Tibial artery (tissue), 4 donors: Measurements from ENCODE around the gene HELZ2.

ENCODE experiments used
- DNase-seq, 2 donors: peaks; one replicate each; pipeline ENCODE4 v3.0.0-alpha.2; 2019
- H3K27ac ChIP-seq, 2 donors: fragments of 200-600 bp; sonication (generic) in 1 of 2; 1 replicate in 1 of 2; 2 replicates in 1 of 2; pipeline ENCODE4 v1.5.1; 2018 to 2019; ENCODE audit warnings: mild to moderate bottlenecking in 1 of 2
- H3K27me3 ChIP-seq, 2 donors: fragments of 200-600 bp; sonication (generic) in 1 of 2; one replicate each; pipeline versions ENCODE4 v1.5.1 to v1.6.0; 2016 to 2019
- H3K36me3 ChIP-seq, 3 donors: fragments of 200-600 bp; sonication (generic) in 2 of 3; one replicate each; pipeline ENCODE4 v1.5.1; 2016 to 2019; ENCODE audit warnings: mild to moderate bottlenecking in 2 of 3
- H3K4me1 ChIP-seq, 4 donors: fragments of 200-600 bp; sonication (generic) in 2 of 4; 1 replicate in 3 of 4; 2 replicates in 1 of 4; pipeline ENCODE4 v1.5.1; 2016 to 2019
- H3K4me3 ChIP-seq, 2 donors: fragments of 200-600 bp; sonication (generic) in 1 of 2; 1 replicate in 1 of 2; 2 replicates in 1 of 2; pipeline ENCODE4 v1.5.1; 2018 to 2019; ENCODE audit warnings: mild to moderate bottlenecking in 2 of 2
- H3K9me3 ChIP-seq, 3 donors: fragments of 200-600 bp; sonication (generic) in 1 of 3; one replicate each; pipeline ENCODE4 v1.5.1; 2016 to 2019
- CTCF ChIP-seq, 2 experiments: fragments of 200-600 bp in 1 of 2; fragments of 450-650 bp in 1 of 2; IDR thresholded peaks; one replicate each; pipeline ENCODE4 v1.5.1; 2017 to 2019; ENCODE audit warnings: antibody characterized with exemption in 2 of 2, mild to moderate bottlenecking in 1 of 2, moderate library complexity in 1 of 2
- intact Hi-C: fragments of 100-400 bp; cut with DNase I; formaldehyde crosslinking; loops from one replicate; pipeline ENCODE4 v1.15.0; 2023; ENCODE audit warnings: low total_unique reads

The HELZ2 gene

GRCh38 chr20:63587256-63587655 lies 13.2 kb upstream of the HELZ2 start:
- TF ChIP-seq CTCF (IDR thresholded peaks at IDR 0.05): no peak
- no peak for DNase-seq
- intact Hi-C loops: no loop called here
- H3K4me3 ChIP-seq: no peak overlapping the region
- H3K9me3 ChIP-seq: no peaks in the 10 kb centered on the region
- H3K36me3 ChIP-seq: peaks cover 32 to 55% (median 40%) of the 10 kb centered on the region in 3 donors
- no peak overlapping the region for H3K27ac ChIP-seq
- H3K27me3 ChIP-seq: no peaks in the 10 kb centered on the region
- H3K4me1 ChIP-seq: no peaks in the 10 kb centered on the region

DNA sequence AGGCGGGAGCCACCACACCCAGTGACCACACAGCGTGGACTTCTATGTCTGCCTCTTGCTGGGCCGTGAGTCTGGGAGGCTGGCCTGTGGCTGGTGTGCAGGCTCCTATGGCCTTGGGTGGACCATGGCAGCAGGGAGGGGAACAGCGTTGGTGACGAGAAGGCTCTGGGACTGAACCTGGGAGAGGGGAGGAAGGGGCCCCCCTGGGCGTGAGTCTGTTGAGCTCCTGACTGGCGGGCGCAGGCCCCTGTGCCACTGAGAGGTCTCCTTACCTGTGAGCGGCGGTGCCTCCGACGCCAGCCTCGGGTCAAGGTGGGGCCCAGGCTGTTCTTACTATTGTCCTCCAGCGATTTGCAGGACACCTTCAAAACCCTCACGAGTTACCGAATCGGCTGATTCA lies 12.8 kb upstream of the HELZ2 start:
- Histone ChIP-seq H3K9me3 (no peaks in the 10 kb centered on the region), H3K27ac (no peak overlapping the region), H3K27me3 (no peaks in the 10 kb centered on the region), H3K4me1 (no peaks in the 10 kb centered on the region), H3K4me3 (no peak overlapping the region), H3K36me3 (peaks cover 27 to 50% (median 36%) of the 10 kb centered on the region in 3 donors)
- intact Hi-C loops: no loop called here
- no peak for DNase-seq
- TF ChIP-seq CTCF (IDR thresholded peaks at IDR 0.05): no peak

GRCh38 chr20:63585616-63586565 lies 11.9 kb upstream of the HELZ2 start:
- H3K27me3 ChIP-seq: no peaks in the 10 kb centered on the region
- no peak overlapping the region for H3K4me3 ChIP-seq
- no peak overlapping the region for H3K27ac ChIP-seq
- DNase-seq: no peak
- peaks cover 20 to 41% (median 27%) of the 10 kb centered on the region in 3 donors for H3K36me3 ChIP-seq
- H3K4me1 ChIP-seq: no peaks in the 10 kb centered on the region
- no peak for TF ChIP-seq CTCF (IDR thresholded peaks at IDR 0.05)
- intact Hi-C loops: no loop called here
- no peaks in the 10 kb centered on the region for H3K9me3 ChIP-seq

GRCh38 chr20:63582382-63583063 lies 8.5 kb upstream of the HELZ2 start:
- no peak overlapping the region for H3K27ac ChIP-seq
- intact Hi-C loops: no loop called here
- DNase-seq: no peak

More at GRCh38 chr20:63582382-63583063, 8.5 kb upstream of the HELZ2 start:
- Histone ChIP-seq H3K4me1 (no peaks in the 10 kb centered on the region), H3K4me3 (no peak overlapping the region), H3K27me3 (peaks cover 0 to 20% of the 10 kb centered on the region in 2 donors), H3K36me3 (peaks cover 0 to 8% (median 0%) of the 10 kb centered on the region in 3 donors), H3K9me3 (no peaks in the 10 kb centered on the region)
- no peak for TF ChIP-seq CTCF (IDR thresholded peaks at IDR 0.05)
